RWPE2 (cell line): ENCODE data around the gene SLC39A11.

ENCODE experiments used
- ATAC-seq: fragments of 200-7000 bp; cut with Tn5 transposase; 3 replicates; pipeline ENCODE4 v1.9.1; 2021; ENCODE audit warnings: low read depth
- DNase-seq: peaks from one replicate; pipeline ENCODE4 v3.0.0-alpha.2; 2020; ENCODE audit warnings: low spot score
- H3K27ac ChIP-seq: fragments of 450-650 bp; 2 replicates; pipeline ENCODE4 v1.5.1; 2017; ENCODE audit warnings: mild to moderate bottlenecking; ENCODE audit not compliant: poor library complexity, severe bottlenecking
- H3K27me3 ChIP-seq: fragments of 250-450 bp; sonication (Bioruptor Pico); 2 replicates; pipeline ENCODE4 v1.5.1; 2021; ENCODE audit warnings: mild to moderate bottlenecking, moderate library complexity; ENCODE audit not compliant: insufficient read depth, poor library complexity, severe bottlenecking
- H3K36me3 ChIP-seq: fragments of 250-450 bp; sonication (Bioruptor Pico); 2 replicates; pipeline ENCODE4 v1.5.1; 2020; ENCODE audit warnings: low read depth, mild to moderate bottlenecking, moderate library complexity
- H3K4me1 ChIP-seq: fragments of 250-450 bp; sonication (Bioruptor Pico); 2 replicates; pipeline ENCODE4 v1.5.1; 2021; ENCODE audit warnings: mild to moderate bottlenecking, moderate library complexity; ENCODE audit not compliant: insufficient read depth, poor library complexity, severe bottlenecking
- H3K4me3 ChIP-seq: fragments of 250-450 bp; sonication (Bioruptor Pico); 2 replicates; pipeline ENCODE4 v1.5.1; 2021; ENCODE audit warnings: mild to moderate bottlenecking, moderate library complexity; ENCODE audit not compliant: severe bottlenecking
- H3K9me3 ChIP-seq: fragments of 250-450 bp; sonication (Bioruptor Pico); 2 replicates; pipeline ENCODE4 v1.5.1; 2021; ENCODE audit warnings: mild to moderate bottlenecking, moderate library complexity; ENCODE audit not compliant: severe bottlenecking
- TF ChIP-seq, protein P1 (sequence below): fragments of 450-650 bp; IDR thresholded peaks from one replicate; pipeline ENCODE4 v1.5.1; 2017; ENCODE audit warnings: mild to moderate bottlenecking, moderate library complexity; ENCODE audit not compliant: poor library complexity, severe bottlenecking

The SLC39A11 gene

DNA sequence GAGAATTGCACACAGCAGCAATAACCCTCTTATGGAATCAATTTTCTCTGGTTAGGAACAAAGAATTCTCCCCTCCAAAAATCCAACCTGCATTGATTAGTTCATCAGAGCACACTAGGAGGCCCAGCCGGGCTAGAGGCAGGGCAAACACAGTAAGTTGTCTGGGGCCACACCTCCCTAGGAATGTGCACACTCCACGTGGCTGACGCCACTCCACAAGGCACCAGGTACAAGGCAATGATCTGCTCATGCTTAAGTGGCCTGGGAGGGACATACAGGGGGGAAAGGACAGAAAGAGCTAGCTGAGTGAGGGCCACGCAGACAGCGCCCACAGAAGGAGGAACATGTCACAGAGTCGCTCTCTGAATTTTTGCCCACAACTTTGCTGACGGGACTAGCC lies 107.6 kb downstream of the SLC39A11 start:
- DNase-seq = no peak
- Histone ChIP-seq H3K36me3 (no peaks in the 10 kb centered on the region), H3K9me3 (peaks cover 1% of the 10 kb centered on the region), H3K4me3 (no peak overlapping the region), H3K27me3 (no peaks in the 10 kb centered on the region), H3K27ac (peak overlapping the region; percentile 58), H3K4me1 (peaks cover 11% of the 10 kb centered on the region)
- TF ChIP-seq, protein P1, sequence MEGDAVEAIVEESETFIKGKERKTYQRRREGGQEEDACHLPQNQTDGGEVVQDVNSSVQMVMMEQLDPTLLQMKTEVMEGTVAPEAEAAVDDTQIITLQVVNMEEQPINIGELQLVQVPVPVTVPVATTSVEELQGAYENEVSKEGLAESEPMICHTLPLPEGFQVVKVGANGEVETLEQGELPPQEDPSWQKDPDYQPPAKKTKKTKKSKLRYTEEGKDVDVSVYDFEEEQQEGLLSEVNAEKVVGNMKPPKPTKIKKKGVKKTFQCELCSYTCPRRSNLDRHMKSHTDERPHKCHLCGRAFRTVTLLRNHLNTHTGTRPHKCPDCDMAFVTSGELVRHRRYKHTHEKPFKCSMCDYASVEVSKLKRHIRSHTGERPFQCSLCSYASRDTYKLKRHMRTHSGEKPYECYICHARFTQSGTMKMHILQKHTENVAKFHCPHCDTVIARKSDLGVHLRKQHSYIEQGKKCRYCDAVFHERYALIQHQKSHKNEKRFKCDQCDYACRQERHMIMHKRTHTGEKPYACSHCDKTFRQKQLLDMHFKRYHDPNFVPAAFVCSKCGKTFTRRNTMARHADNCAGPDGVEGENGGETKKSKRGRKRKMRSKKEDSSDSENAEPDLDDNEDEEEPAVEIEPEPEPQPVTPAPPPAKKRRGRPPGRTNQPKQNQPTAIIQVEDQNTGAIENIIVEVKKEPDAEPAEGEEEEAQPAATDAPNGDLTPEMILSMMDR = no peak
- ATAC-seq = peak; percentile 82

GRCh38 chr17:72984145-72984925 lies 108.2 kb downstream of the SLC39A11 start:
- H3K36me3 ChIP-seq = no peaks in the 10 kb centered on the region
- H3K9me3 ChIP-seq = peaks cover 1% of the 10 kb centered on the region
- no peaks in the 10 kb centered on the region for H3K27me3 ChIP-seq
- H3K4me3 ChIP-seq = no peak overlapping the region
- H3K27ac ChIP-seq = peak overlapping the region; percentile 58
- peak; percentile 93 for ATAC-seq
- TF ChIP-seq, protein P1 = no peak
- peaks cover 11% of the 10 kb centered on the region for H3K4me1 ChIP-seq
- no peak for DNase-seq

DNA sequence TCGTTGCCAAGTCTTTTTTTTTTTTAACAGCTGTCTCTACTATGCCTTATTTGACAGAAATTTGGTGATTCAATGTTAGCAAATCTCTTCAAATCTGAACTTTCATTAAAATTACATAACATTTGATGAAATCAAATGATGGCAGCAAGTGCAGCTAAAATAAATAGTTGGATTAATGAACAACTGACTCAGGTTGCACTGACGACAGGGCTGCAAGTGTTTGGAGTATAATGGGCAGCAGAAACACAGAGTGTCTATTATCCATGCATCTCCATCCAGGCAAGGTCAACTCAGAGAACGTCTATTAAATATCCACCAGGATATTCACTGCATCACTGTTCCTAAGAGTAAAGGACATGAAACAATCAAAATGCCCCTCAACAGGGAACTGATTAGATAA lies 109.8 kb downstream of the SLC39A11 start:
- no peak overlapping the region for H3K27ac ChIP-seq
- no peaks in the 10 kb centered on the region for H3K27me3 ChIP-seq
- H3K36me3 ChIP-seq = no peaks in the 10 kb centered on the region
- no peak overlapping the region for H3K4me3 ChIP-seq
- peaks cover 1% of the 10 kb centered on the region for H3K9me3 ChIP-seq
- ATAC-seq = no peak
- TF ChIP-seq, protein P1 = no peak
- DNase-seq = no peak
- H3K4me1 ChIP-seq = peaks cover 11% of the 10 kb centered on the region

DNA sequence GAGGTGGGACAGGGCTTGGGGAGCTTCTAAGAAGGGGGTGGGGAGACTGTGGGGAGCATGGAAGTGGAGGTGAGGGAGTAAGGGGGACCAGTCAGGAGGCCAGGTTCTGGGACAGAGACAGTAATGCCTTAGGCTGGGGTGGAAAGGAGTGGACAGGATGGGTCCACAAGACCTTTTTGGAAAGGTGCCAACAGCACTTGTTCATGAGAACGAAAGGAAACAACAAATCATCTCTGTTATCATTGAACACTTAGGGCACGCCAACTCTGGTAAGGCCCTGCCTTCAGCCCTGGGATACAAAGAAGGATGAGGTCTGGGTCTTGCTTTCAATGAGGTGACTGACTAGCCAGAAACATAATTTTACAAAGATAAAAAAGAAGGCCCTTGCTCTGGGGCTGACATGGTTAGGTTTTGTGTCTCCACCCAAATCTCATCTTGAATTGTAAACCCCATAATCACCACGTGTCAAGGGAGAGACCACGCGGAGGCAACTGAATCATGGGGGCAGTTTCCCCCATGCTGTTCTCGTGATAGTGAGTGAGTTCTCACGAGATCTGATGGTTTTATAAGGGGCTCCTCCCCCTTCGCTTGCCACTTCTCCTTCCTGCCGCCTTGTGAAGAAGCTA lies 113.8 kb downstream of the SLC39A11 start:
- TF ChIP-seq, protein P1 = no peak
- Histone ChIP-seq H3K36me3 (no peaks in the 10 kb centered on the region), H3K9me3 (no peaks in the 10 kb centered on the region), H3K4me1 (peaks cover 3% of the 10 kb centered on the region), H3K27ac (no peak overlapping the region), H3K4me3 (no peak overlapping the region), H3K27me3 (no peaks in the 10 kb centered on the region)
- DNase-seq = no peak
- ATAC-seq = no peak
